ENCODE measurements around the gene IER5. TPM values are rescaled to one million over a fixed set of nuclear protein-coding genes. Genes with fewer than 3 reads are reported as not detected.
A peak's percentile ranks its signal among the peaks of the same experiment; 100 is the strongest.

IER5 gene
- total and polyA plus RNA-seq, 9 of the 15 experiments (the other 6 are each of a cell fraction or from before 2014, with no cell fraction given) = 2.4 to 32.1 (median 12.0) TPM

GRCh38 chr1:181112071-181112929 lies 23.8 kb downstream of the IER5 start (continued):
- TF ChIP-seq U2AF2 (optimal IDR thresholded peaks at IDR 0.05; ENCODE audit: low read depth, low read length) (no peak), ADNP (tag; IDR thresholded peaks at IDR 0.05) (no peak), ATF3 (IDR thresholded peaks at IDR 0.05) (peak; percentile 92), ATF3 (CRISPR knock-in tag; conservative IDR thresholded peaks at IDR 0.05) (0 out of 2 replicates have a peak, but pooled peaks have one; percentile 79), NCOA2 (IDR thresholded peaks at IDR 0.05; ENCODE audit: partially characterized antibody in 2 of 2) (no peak), ID3 (CRISPR knock-in tag; IDR thresholded peaks at IDR 0.05) (no peak), ID3 (tag; IDR thresholded peaks at IDR 0.05) (no peak), ZNF644 (tag; IDR thresholded peaks at IDR 0.05; ENCODE audit: low read depth) (no peak), HCFC1 (IDR thresholded peaks at IDR 0.05; ENCODE audit: low read depth, low read length) (no peak), E2F6 (IDR thresholded peaks at IDR 0.05; ENCODE audit: borderline replicate concordance in 1 of 2, extremely low read depth in 1 of 2, insufficient read depth in 1 of 2, insufficient read length in 1 of 2, low read depth in 1 of 2, low read length in 1 of 2, poor library complexity in 1 of 2, severe bottlenecking in 1 of 2) (peak; percentile 67 to 87), TBP (optimal IDR thresholded peaks at IDR 0.05; ENCODE audit: low read depth, low read length) (no peak), HOMEZ (CRISPR knock-in tag; IDR thresholded peaks at IDR 0.05) (no peak), ARID3B (CRISPR knock-in tag; IDR thresholded peaks at IDR 0.05; ENCODE audit: borderline replicate concordance) (no peak), MEIS2 (IDR thresholded peaks at IDR 0.05; ENCODE audit: partially characterized antibody) (peak; percentile 57), HMG20A (CRISPR knock-in tag; conservative IDR thresholded peaks at IDR 0.05) (no peak), CREB1 (IDR thresholded peaks at IDR 0.05) (no peak), CREB1 (CRISPR knock-in tag; IDR thresholded peaks at IDR 0.05) (no peak), ZNF277 (CRISPR knock-in tag; IDR thresholded peaks at IDR 0.05; ENCODE audit: borderline replicate concordance) (no peak), PML (IDR thresholded peaks at IDR 0.05; ENCODE audit: low read length) (no peak), EGR1 (conservative IDR thresholded peaks at IDR 0.05) (peak; percentile 71)
